Left lung (tissue), 10 donors: ENCODE data around the gene VAV3. TPM values are rescaled to one million over a fixed set of nuclear protein-coding genes. Genes with fewer than 3 reads are reported as not detected.

Experiments
- ATAC-seq: fragments of 200-7000 bp; cut with Tn5 transposase; one replicate; pipeline ENCODE4 v1.9.1; 2020; ENCODE audit warnings: moderate library complexity
- DNase-seq, 4 donors: peaks; one replicate each; pipeline ENCODE4 v3.0.0-alpha.2; 2013 to 2020
- H3K27ac ChIP-seq, 2 donors: fragments of 200-600 bp; sonication (generic) in 1 of 2; one replicate each; pipeline versions ENCODE4 v1.5.0 to v1.8.0; 2020 to 2021
- H3K27me3 ChIP-seq, 2 donors: fragments of 200-600 bp; sonication (generic) in 1 of 2; one replicate each; pipeline versions ENCODE4 v1.5.0 to v1.8.0; 2020 to 2021
- H3K36me3 ChIP-seq, 2 donors: fragments of 200-600 bp; sonication (generic) in 1 of 2; one replicate each; pipeline versions ENCODE4 v1.5.0 to v1.8.0; 2020 to 2021
- H3K4me1 ChIP-seq, 2 donors: fragments of 200-600 bp; one replicate each; pipeline ENCODE4 v1.8.0; 2021
- H3K4me3 ChIP-seq, 2 donors: fragments of 200-600 bp; sonication (generic) in 1 of 2; one replicate each; pipeline versions ENCODE4 v1.5.0 to v1.8.0; 2020 to 2021; ENCODE audit warnings: mild to moderate bottlenecking in 1 of 2
- H3K9me3 ChIP-seq, 2 donors: fragments of 200-600 bp; sonication (generic) in 1 of 2; one replicate each; pipeline versions ENCODE4 v1.5.0 to v1.8.0; 2020 to 2021
- intact Hi-C, 2 donors: fragments of 100-400 bp; cut with DNase I; formaldehyde crosslinking; loops; one replicate each; pipeline versions ENCODE4 v1.11.2 to v1.14.2; 2022
- polyA plus RNA-seq, 6 donors: library from polyadenylated mRNA; unstranded; fragments of 120-200 nt; gene quantifications; one replicate each; pipeline ENCODE4 v1.2.1, GENCODE V29; 2013; ENCODE audit not compliant: insufficient read length in 6 of 6
- total RNA-seq, 2 donors: library from RNA; stranded (reverse); fragmentation: NEBNext Ultra II Directional; extraction: Animal tissue kit (Norgen Biotek cat#: 25700); gene quantifications; one replicate each; pipeline ENCODE4 v1.2.1, GENCODE V29; 2021
- TF ChIP-seq, protein P1 (sequence below), 2 donors: fragments of 200-600 bp; sonication (generic) in 1 of 2; IDR thresholded peaks; one replicate each; pipeline versions ENCODE4 v1.5.0 to v1.8.0; 2021; ENCODE audit warnings: antibody characterized with exemption in 2 of 2
- donor health status: DM: no; HTN: yes; CAD: no.
- donor health status: DM: no; HTN: no; CAD: no.

VAV3 gene
- total and polyA plus RNA-seq, 8 donors: 5.3 to 14.5 (median 7.2) TPM

DNA sequence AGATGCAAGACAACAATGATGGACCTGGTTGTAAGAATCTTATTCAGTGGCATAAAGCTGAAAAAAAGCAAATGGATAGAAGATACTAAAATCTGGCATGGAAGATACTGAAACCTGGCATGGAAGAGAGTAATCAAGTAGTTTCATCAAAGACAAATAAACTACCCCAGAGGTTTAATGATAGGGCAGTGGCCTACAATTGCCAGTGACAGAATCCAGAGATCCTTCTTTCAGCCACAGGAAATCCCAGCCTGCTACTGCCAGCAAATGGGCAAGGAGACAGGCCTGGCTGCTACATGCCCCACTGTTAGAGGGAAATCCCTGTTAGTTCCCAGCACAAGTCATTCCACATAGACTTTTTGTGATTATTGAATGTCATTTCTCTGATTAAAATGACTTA lies 409.4 kb downstream of the VAV3 start:
- H3K27ac ChIP-seq: no peak overlapping the region

DNA sequence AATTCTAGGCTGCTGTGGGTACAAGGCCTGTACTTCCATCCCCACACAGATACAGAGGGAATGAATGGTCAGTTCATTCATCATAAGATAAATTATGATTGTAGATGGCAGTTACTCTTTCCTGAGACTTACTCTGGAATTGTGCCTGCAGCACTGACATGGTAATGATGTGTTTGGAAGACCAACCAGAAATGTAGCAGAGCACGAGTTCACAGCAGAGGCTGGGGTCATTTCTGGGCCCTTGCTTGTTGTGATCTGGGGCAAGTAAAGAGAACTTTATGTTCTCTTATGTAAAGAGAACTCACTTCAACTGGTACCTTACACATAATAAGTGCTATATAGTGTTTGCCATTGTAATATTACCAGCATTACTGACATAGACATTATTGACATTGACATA lies 412.2 kb downstream of the VAV3 start:
- Histone ChIP-seq H3K27me3 (no peaks in the 10 kb centered on the region), H3K36me3 (no peaks in the 10 kb centered on the region), H3K4me1 (no peaks in the 10 kb centered on the region), H3K27ac (no peak overlapping the region), H3K4me3 (no peak overlapping the region), H3K9me3 (no peaks in the 10 kb centered on the region)
- intact Hi-C loops: no loop called here
- DNase-seq (no peak), ATAC-seq (no peak)
- TF ChIP-seq, protein P1, sequence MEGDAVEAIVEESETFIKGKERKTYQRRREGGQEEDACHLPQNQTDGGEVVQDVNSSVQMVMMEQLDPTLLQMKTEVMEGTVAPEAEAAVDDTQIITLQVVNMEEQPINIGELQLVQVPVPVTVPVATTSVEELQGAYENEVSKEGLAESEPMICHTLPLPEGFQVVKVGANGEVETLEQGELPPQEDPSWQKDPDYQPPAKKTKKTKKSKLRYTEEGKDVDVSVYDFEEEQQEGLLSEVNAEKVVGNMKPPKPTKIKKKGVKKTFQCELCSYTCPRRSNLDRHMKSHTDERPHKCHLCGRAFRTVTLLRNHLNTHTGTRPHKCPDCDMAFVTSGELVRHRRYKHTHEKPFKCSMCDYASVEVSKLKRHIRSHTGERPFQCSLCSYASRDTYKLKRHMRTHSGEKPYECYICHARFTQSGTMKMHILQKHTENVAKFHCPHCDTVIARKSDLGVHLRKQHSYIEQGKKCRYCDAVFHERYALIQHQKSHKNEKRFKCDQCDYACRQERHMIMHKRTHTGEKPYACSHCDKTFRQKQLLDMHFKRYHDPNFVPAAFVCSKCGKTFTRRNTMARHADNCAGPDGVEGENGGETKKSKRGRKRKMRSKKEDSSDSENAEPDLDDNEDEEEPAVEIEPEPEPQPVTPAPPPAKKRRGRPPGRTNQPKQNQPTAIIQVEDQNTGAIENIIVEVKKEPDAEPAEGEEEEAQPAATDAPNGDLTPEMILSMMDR (IDR thresholded peaks at IDR 0.05): no peak

More for the DNA sequence above, 409.4 kb downstream of the VAV3 start:
- TF ChIP-seq, protein P1 (IDR thresholded peaks at IDR 0.05): no peak
- no peaks in the 10 kb centered on the region for H3K4me1 ChIP-seq
- no peak for ATAC-seq
- no peaks in the 10 kb centered on the region for H3K9me3 ChIP-seq
- H3K36me3 ChIP-seq: no peaks in the 10 kb centered on the region
- H3K4me3 ChIP-seq: no peak overlapping the region
- no peak for DNase-seq
- no peaks in the 10 kb centered on the region for H3K27me3 ChIP-seq
- intact Hi-C loops: no loop called here

DNA sequence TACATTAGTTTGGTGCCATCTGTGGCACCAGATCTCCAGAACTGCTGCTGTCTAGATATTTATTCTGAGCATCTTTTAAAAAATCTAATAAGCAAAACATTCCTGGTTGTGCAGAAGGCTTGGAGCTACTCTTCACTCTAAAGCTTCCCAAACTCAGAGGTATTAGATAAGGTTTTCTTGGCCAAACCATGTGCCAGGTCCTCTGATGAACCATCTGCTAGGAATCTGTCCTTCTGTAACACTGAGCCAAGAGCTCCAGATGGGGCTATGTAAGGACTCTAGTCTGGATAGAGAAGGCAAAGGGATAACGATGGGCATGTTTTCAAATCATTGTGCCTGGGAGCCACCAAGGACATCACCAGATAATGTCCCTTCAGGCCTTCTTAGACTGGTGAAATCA lies 413.5 kb downstream of the VAV3 start:
- intact Hi-C loops: no loop called here
- TF ChIP-seq, protein P1 (IDR thresholded peaks at IDR 0.05): no peak
- no peak for ATAC-seq

DNA sequence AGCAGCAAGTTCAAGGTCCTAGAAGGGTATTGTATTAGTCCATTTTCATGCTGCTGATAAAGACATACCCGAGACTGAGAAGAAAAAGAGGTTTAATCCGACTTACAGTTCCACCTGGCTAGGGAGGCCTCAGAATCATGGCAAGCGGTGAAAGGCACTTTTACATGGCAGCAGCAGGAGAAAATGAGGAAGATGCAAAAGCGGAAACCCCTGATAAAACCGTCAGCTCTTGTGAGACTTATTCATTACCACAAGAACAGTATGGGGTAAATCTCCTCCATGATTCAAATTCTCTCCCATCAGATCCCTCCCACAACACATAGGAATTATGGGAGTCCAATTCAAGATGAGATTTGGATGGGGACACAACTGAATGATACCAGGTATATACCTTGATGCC lies 414.6 kb downstream of the VAV3 start:
- Histone ChIP-seq H3K4me1 (no peaks in the 10 kb centered on the region), H3K27ac (no peak overlapping the region), H3K4me3 (no peak overlapping the region), H3K36me3 (no peaks in the 10 kb centered on the region), H3K9me3 (no peaks in the 10 kb centered on the region), H3K27me3 (no peaks in the 10 kb centered on the region)
- DNase-seq (no peak), ATAC-seq (no peak)
- TF ChIP-seq, protein P1 (IDR thresholded peaks at IDR 0.05): no peak
- intact Hi-C loops: no loop called here

More for the DNA sequence above, 413.5 kb downstream of the VAV3 start:
- Histone ChIP-seq H3K4me3 (no peak overlapping the region), H3K36me3 (no peaks in the 10 kb centered on the region), H3K4me1 (no peaks in the 10 kb centered on the region), H3K27me3 (no peaks in the 10 kb centered on the region), H3K27ac (no peak overlapping the region), H3K9me3 (no peaks in the 10 kb centered on the region)
- DNase-seq: no peak

DNA sequence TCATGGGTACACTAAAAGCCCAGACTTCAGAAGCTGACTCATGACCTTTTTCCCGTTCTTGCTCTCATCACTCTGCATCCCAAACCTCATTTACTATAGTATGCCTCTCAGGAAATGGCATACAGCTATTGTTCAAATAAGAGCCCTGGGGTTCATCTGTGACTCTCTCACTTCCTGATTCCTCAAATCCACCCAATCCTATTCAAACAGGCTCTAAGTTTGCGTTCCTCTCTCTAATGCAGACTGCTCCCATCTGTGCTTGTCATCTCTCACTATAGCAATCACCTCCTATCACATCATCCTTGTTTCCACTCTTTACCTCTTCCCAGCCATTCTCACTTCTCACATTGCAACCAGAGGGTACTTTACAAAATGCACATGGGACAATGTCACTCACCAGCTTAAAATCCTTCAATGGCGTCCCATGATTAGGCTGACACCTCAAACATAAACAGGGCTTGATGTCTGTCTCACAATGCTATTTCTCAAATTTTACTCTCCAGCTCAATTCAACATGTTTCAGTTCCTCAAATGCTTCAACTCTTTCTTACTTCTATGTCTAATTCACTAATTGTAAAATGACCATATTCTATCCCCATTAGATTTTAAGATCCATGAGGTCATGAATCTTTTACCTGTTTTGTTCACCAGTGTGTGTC lies 415.7 kb downstream of the VAV3 start:
- no peak overlapping the region for H3K27ac ChIP-seq
- no peaks in the 10 kb centered on the region for H3K36me3 ChIP-seq
- TF ChIP-seq, protein P1 (IDR thresholded peaks at IDR 0.05): no peak
- H3K4me3 ChIP-seq: no peak overlapping the region
- ATAC-seq (no peak), DNase-seq (no peak)
- intact Hi-C loops: no loop called here
- H3K9me3 ChIP-seq: no peaks in the 10 kb centered on the region
- no peaks in the 10 kb centered on the region for H3K27me3 ChIP-seq
- H3K4me1 ChIP-seq: no peaks in the 10 kb centered on the region
